Stimulated activated naive B cell treated with anti-CD40 and anti-IgM and Interleukin-4, amounts not matched to agents 10 μg/mL and 1 μg/mL and 100 μg/mL, for 72 hours (primary cell): ENCODE measurements around the gene POFUT1.
"Not testable (repeated sequence)": the region's sequence is repeated elsewhere in the genome, so short reads cannot be mapped to it uniquely, and the experiment has no call there.

Experiments used
- ATAC-seq, 2 donors: fragments of 150-1000 bp; cut with Tn5 transposase; replicated peaks; 2 replicates each; pipeline ENCODE4 v1.10.0; 2021; ENCODE audit warnings: moderate library complexity in 1 of 2
- DNase-seq: peaks from one replicate; pipeline ENCODE4 v3.0.0; 2021
- H3K27ac Mint-ChIP-seq: one replicate; pipeline ENCODE4 v1.8.0; 2022; ENCODE audit warnings: mild to moderate bottlenecking, mixed read lengths
- H3K27me3 Mint-ChIP-seq, 2 donors: one replicate each; pipeline ENCODE4 v1.8.0; 2022; ENCODE audit warnings: mixed read lengths in 2 of 2
- H3K36me3 Mint-ChIP-seq, 2 donors: one replicate each; pipeline ENCODE4 v1.8.0; 2022; ENCODE audit warnings: mixed read lengths in 2 of 2, mild to moderate bottlenecking in 1 of 2
- H3K4me1 Mint-ChIP-seq, 2 donors: one replicate each; pipeline ENCODE4 v1.8.0; 2022; ENCODE audit warnings: mixed read lengths in 2 of 2, mild to moderate bottlenecking in 1 of 2
- H3K4me3 Mint-ChIP-seq, 2 donors: one replicate each; pipeline ENCODE4 v1.8.0; 2022; ENCODE audit warnings: mild to moderate bottlenecking in 2 of 2, mixed read lengths in 2 of 2, moderate library complexity in 1 of 2
- H3K9me3 Mint-ChIP-seq, 2 donors: one replicate each; pipeline ENCODE4 v1.8.0; 2022; ENCODE audit warnings: mixed read lengths in 2 of 2, mild to moderate bottlenecking in 1 of 2

The POFUT1 gene

GRCh38 chr20:32193996-32194395 lies 13.7 kb upstream of the POFUT1 start:
- peaks cover under 1 to 1% of the 10 kb centered on the region in 2 donors for H3K27me3 Mint-ChIP-seq
- no peak for DNase-seq
- no peak for ATAC-seq
- no peak overlapping the region for H3K4me3 Mint-ChIP-seq
- H3K9me3 Mint-ChIP-seq = no peaks in the 10 kb centered on the region
- no peak overlapping the region for H3K27ac Mint-ChIP-seq
- peaks cover 32 to 46% of the 10 kb centered on the region in 2 donors for H3K36me3 Mint-ChIP-seq
- peaks cover 20 to 22% of the 10 kb centered on the region in 2 donors for H3K4me1 Mint-ChIP-seq

DNA sequence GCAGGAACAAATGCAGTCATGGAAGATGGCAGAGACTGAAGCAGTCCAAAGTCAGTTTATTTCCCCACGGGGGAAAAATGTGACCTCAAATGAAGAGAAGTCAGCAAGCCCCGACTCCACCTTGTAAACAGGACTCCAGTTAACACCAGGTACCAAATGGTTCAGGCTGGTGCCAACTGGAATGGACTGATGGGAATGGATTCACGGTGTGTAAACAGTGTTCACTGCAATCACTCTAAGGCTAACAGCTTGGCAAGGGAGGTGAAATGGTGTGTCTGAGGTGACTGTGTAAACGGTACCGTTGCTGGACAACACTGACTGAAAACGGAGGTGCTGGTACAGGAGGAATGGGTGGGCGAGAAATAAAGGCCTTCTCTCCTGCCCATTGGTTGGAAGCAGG lies 12.1 kb upstream of the POFUT1 start:
- no peak for DNase-seq
- H3K4me1 Mint-ChIP-seq = peaks cover 16 to 17% of the 10 kb centered on the region in 2 donors

DNA sequence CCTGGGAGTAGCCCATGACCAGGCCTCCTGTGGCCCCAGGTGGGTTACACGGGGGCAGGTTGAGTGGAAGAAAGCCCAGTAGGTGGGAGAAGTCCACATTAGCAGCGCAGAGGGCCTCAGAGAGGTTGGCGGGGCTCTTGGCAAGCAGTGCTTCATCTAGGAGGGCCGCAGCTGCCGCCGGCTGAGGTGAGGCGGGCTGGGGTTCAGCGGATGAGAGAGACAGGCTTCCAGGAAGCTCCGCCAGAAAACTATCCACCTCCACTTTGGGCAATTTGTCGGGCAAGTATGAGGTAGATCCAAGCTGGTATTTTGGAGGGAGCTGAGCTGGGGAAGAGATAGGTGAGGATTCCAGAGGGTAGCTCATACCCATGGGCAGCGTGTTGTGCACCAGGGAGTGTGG lies 11.1 kb upstream of the POFUT1 start:
- not testable (repeated sequence) for H3K9me3 Mint-ChIP-seq, H3K4me3 Mint-ChIP-seq, H3K27ac Mint-ChIP-seq, DNase-seq, ATAC-seq, H3K27me3 Mint-ChIP-seq
- Mint-ChIP-seq H3K36me3 (peaks cover 36 to 62% of the 10 kb centered on the region in 2 donors), H3K4me1 (peaks cover 13 to 14% of the 10 kb centered on the region in 2 donors)

More for the DNA sequence above, 12.1 kb upstream of the POFUT1 start:
- Mint-ChIP-seq H3K27ac (no peak overlapping the region), H3K36me3 (peaks cover 39 to 54% of the 10 kb centered on the region in 2 donors), H3K4me3 (no peak overlapping the region), H3K27me3 (no peaks in the 10 kb centered on the region), H3K9me3 (no peaks in the 10 kb centered on the region)
- no peak for ATAC-seq

GRCh38 chr20:32197136-32197535 lies 10.5 kb upstream of the POFUT1 start:
- H3K27me3 Mint-ChIP-seq, H3K9me3 Mint-ChIP-seq, ATAC-seq, H3K4me3 Mint-ChIP-seq, DNase-seq, H3K27ac Mint-ChIP-seq: not testable (repeated sequence)
- H3K4me1 Mint-ChIP-seq = peaks cover 13 to 16% of the 10 kb centered on the region in 2 donors
- peaks cover 39 to 65% of the 10 kb centered on the region in 2 donors for H3K36me3 Mint-ChIP-seq

DNA sequence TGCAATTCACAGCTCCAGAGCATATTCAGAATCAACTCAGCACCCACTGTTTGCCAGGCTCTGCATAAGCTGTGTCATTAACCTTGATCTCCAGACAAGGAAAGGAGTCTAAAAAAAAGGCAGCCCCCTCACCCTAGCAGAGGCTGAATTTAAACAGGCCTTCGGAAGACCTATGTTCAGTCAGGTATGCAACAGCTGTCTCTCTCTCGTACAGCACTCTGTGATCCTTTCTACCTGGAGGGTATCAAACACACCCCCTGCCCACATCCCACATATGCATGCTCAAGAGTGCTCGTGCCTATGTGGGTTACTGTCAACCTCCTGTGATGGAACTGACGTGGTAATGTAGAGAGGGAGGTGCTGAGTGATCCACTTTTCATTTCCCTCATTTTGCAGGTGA lies 8.7 kb upstream of the POFUT1 start:
- Mint-ChIP-seq H3K27me3 (no peaks in the 10 kb centered on the region), H3K9me3 (no peaks in the 10 kb centered on the region), H3K4me3 (no peak overlapping the region), H3K27ac (peak overlapping the region; percentile 25), H3K4me1 (peaks cover 30% of the 10 kb centered on the region in 2 donors), H3K36me3 (peaks cover 37 to 62% of the 10 kb centered on the region in 2 donors)
- ATAC-seq (no peak), DNase-seq (no peak)

- ATAC-seq (no peak), DNase-seq (no peak)
- Mint-ChIP-seq H3K9me3 (no peaks in the 10 kb centered on the region), H3K27ac (no peak overlapping the region), H3K4me3 (no peak overlapping the region), H3K4me1 (peaks cover 44 to 48% of the 10 kb centered on the region in 2 donors), H3K27me3 (no peaks in the 10 kb centered on the region), H3K36me3 (peaks cover 23 to 51% of the 10 kb centered on the region in 2 donors)
Observed at GRCh38 chr20:32201296-32201976, 6.2 kb upstream of the POFUT1 start.

GRCh38 chr20:32201977-32202363 lies 5.7 kb upstream of the POFUT1 start:
- peaks cover 49 to 54% of the 10 kb centered on the region in 2 donors for H3K4me1 Mint-ChIP-seq
- no peak for ATAC-seq
- no peaks in the 10 kb centered on the region for H3K27me3 Mint-ChIP-seq
- no peak overlapping the region for H3K4me3 Mint-ChIP-seq
- H3K36me3 Mint-ChIP-seq = peaks cover 22 to 53% of the 10 kb centered on the region in 2 donors
- no peaks in the 10 kb centered on the region for H3K9me3 Mint-ChIP-seq
- peak overlapping the region; percentile 42 for H3K27ac Mint-ChIP-seq
- no peak for DNase-seq

- no peak for DNase-seq
- ATAC-seq = no peak
- H3K9me3 Mint-ChIP-seq = no peaks in the 10 kb centered on the region
- H3K4me1 Mint-ChIP-seq = peaks cover 47 to 61% of the 10 kb centered on the region in 2 donors
- peak overlapping the region; percentile 46 to 52 for H3K4me3 Mint-ChIP-seq
- no peaks in the 10 kb centered on the region for H3K27me3 Mint-ChIP-seq
- H3K36me3 Mint-ChIP-seq = peaks cover 18 to 44% of the 10 kb centered on the region in 2 donors
- peak overlapping the region; percentile 90 for H3K27ac Mint-ChIP-seq
Observed at GRCh38 chr20:32203356-32204204, 4.1 kb upstream of the POFUT1 start.

DNA sequence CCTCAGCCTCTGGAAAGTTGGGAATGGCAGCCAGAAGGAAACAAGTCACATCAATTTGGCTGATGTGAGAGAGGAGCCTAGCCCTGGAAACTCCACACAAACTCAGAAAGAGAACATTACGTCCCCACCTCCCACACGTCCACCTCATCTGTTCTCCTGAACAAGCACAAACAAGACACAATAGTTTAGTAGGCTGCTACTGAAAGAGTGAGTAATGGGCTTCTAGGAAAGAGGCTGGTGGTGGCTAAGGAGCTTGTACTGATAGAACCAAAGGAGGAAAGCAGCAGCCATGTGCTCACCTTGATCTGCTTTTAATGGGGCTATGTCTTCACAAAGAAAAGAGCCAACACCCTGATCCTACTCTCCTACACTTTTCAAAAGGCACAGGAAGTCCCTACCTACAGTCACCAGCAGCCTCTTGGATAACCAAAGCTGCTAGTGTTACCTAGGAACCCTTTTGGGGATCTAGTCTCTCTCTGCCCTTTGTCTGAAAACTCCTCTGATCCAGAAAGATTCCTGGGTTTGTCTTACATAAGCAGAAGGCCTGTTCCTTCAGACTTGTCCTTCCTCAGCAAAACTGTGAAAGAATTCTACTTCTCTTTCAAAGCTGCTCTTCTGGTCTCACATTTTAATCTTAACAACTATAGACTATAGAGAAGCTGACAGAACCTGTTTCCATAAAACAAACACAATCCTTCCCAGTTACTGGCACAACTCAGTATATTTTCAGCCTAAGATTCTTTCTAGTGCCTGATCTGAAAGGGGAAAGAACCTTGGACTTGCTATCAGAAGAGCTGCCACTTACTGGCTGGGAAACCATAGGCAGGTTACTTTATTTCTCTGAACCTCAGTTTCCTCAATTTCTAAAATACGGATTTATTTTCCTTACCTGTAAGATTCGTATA lies 3.2 kb upstream of the POFUT1 start:
- ATAC-seq = peak; percentile 12 to 13
- no peak for DNase-seq
- peaks cover 52 to 69% of the 10 kb centered on the region in 2 donors for H3K4me1 Mint-ChIP-seq

DNA sequence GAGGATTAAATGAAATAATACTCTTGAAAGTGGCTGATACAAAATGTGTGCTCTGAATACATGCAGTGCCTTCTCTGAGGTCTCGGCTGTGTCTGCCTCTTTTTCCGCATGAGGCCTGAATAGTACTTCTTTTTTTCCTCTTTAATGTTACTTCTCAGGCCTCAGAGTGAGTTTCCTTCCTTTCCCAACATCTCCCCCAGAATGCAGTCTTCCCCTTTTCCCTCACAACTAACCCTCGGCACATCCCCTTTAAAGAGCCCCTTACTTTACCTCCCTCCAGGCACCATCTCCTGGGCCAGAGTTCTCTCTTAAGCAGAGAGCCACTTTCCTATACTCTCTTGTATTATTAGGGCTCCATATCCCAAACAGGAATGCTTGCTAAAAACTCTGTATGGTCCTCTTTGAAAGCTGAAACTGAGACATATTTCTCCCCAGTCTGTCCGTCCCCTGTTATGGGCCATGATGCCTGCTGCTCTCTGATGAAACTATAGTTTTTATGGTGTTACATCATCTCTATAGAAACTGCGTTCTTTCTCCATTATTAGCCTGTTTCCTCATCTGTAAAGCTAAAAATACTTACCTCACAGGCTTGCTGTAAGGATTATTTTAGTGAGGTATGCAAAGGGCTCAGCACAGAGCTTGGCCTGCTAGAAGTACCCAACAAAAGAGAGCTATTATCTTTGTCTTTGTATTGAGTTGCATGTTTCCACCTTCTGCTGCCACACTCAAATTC lies 2.4 kb upstream of the POFUT1 start:
- no peak for ATAC-seq
- Mint-ChIP-seq H3K9me3 (no peaks in the 10 kb centered on the region), H3K4me1 (peaks cover 58 to 72% of the 10 kb centered on the region in 2 donors), H3K27me3 (no peaks in the 10 kb centered on the region), H3K27ac (peak overlapping the region; percentile 81), H3K4me3 (peak overlapping the region; percentile 67 to 97), H3K36me3 (peaks cover 12 to 48% of the 10 kb centered on the region in 2 donors)
- DNase-seq = no peak

More for the DNA sequence above, 3.2 kb upstream of the POFUT1 start:
- Mint-ChIP-seq H3K4me3 (peak overlapping the region; percentile 46 to 52), H3K36me3 (peaks cover 13 to 45% of the 10 kb centered on the region in 2 donors), H3K27me3 (no peaks in the 10 kb centered on the region), H3K27ac (peak overlapping the region; percentile 90), H3K9me3 (no peaks in the 10 kb centered on the region)

GRCh38 chr20:32205843-32206759 lies 1.6 kb upstream of the POFUT1 start:
- Mint-ChIP-seq H3K9me3 (no peaks in the 10 kb centered on the region), H3K27ac (peak overlapping the region; percentile 96), H3K27me3 (no peaks in the 10 kb centered on the region), H3K4me1 (peaks cover 58 to 78% of the 10 kb centered on the region in 2 donors), H3K4me3 (peak overlapping the region; percentile 96 to 97), H3K36me3 (peaks cover 19 to 53% of the 10 kb centered on the region in 2 donors)
- ATAC-seq = no peak
- no peak for DNase-seq

DNA sequence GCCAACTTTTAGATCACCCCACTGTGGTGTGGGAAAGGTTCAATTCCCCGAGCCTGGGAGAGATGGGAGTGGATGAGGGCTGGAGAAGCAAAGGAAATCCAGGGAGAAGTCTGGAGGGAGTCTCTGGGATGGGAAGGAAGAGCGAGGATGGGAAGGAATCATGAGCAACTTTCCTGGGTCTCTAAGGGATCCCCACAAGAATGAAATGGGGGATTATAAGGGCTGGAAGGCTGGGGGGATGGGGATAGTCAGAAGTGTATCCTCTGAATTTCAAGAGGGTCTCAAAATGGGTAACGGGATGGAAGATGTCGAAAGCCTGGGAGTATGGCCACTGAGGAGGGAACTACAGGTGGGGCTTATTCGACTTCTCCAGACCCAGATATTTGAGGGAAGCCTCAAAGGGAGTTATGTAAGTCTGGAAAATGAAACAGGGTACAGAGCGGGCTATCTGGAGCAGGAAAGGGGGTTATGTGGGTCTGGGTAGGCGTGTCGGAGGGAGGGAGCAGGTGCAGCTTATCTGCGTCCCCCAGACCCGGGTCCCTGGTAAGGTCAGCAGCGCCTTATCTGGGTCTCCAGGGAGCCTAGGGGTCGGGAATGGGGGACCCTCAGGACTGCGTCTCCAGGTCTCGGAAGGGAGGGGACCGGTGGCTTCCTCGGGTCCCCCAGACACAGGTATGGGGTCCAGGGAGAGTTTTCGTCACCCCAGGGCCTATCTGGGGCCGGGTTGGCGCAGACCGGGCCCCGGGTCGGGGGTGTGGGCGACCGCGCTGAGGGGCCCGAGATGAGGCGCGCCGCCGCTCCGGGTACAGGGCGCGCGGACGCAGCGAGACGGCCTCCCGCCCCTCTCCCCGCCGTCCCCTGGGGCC lies 687 bp upstream of the POFUT1 start:
- ATAC-seq (peak; percentile 8 to 10), DNase-seq (no peak)
- H3K27ac Mint-ChIP-seq = peak overlapping the region; percentile 96
- peaks cover 24 to 56% of the 10 kb centered on the region in 2 donors for H3K36me3 Mint-ChIP-seq
- H3K4me3 Mint-ChIP-seq = peak overlapping the region; percentile 96 to 97
- no peaks in the 10 kb centered on the region for H3K27me3 Mint-ChIP-seq
- no peaks in the 10 kb centered on the region for H3K9me3 Mint-ChIP-seq
- H3K4me1 Mint-ChIP-seq = peaks cover 61 to 87% of the 10 kb centered on the region in 2 donors
